Lower leg skin (tissue), 4 donors: Measurements from ENCODE around the gene FABP1. TPM values are rescaled to one million over a fixed set of nuclear protein-coding genes. Genes with fewer than 3 reads are reported as not detected.

Source experiments
- DNase-seq, 2 donors: peaks; one replicate each; pipeline ENCODE4 v3.0.0-alpha.2; 2019; ENCODE audit warnings: low spot score in 2 of 2
- H3K4me3 ChIP-seq: fragments of 200-600 bp; sonication (generic); 2 replicates; pipeline ENCODE4 v1.5.1; 2017; ENCODE audit warnings: mild to moderate bottlenecking, low read depth; ENCODE audit not compliant: poor library complexity, severe bottlenecking
- CTCF ChIP-seq, 3 donors: fragments of 450-650 bp; IDR thresholded peaks; one replicate each; pipeline ENCODE4 v1.5.1; 2016; ENCODE audit warnings: antibody characterized with exemption in 3 of 3, mild to moderate bottlenecking in 3 of 3, moderate library complexity in 2 of 3
- POLR2A ChIP-seq, 2 donors: fragments of 450-650 bp; IDR thresholded peaks; one replicate each; pipeline ENCODE4 v1.6.1; 2016 to 2017; ENCODE audit warnings: antibody characterized with exemption in 2 of 2, mild to moderate bottlenecking in 1 of 2, moderate library complexity in 1 of 2
- WGBS, 2 donors: methylation state at CpG; one replicate each; pipeline ENCODE4 v1.1.5; 2018; 5-methylcytosine and 5-hydroxymethylcytosine counted together
- intact Hi-C: fragments of 100-400 bp; cut with DNase I; formaldehyde crosslinking; loops from one replicate; pipeline ENCODE4 v1.15.0; 2023; ENCODE audit warnings: low total_unique reads
- total RNA-seq, 4 donors: library from RNA; depleted of rRNA; stranded (reverse); fragments of >200 nt; gene quantifications; one replicate each; pipeline ENCODE4 v1.1.0, GENCODE V29; 2016

FABP1 gene
- total RNA-seq, 4 donors from 2014 or later: not detected

DNA sequence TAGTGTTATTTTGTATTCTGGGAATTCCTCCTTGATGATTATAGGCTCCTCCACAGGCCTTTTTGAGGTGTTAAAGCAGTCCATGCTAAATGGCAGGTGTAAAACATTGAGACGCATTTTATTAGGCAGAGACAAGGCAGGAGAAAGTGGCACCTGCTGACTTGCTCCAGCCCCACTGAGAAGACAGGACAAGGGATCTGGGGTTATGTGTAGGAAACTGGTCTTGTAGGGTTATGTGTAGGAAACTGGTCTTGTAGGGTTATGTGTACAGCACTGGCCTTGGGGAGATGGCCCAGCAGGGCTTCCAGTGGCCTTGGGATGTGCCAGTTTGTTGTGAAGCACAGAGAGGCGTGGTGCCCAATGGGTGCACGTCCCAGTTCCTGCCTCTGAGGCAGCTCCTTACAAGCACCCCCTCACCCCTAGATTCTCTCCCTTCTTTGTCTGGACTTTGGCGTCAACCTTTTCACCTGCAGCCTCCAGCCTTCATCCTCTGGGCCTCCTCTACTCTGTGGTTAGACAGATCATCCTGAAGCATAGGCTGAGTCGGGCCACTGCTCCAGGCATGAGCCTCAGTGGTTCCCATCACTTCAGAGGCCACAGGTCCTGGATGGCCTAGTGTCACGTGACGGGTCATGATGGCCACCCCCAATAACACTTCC, 921 bp upstream of the FABP1 start:
- no peak overlapping the region for H3K4me3 ChIP-seq
- no peak for TF ChIP-seq POLR2A (IDR thresholded peaks at IDR 0.05)
- TF ChIP-seq CTCF (IDR thresholded peaks at IDR 0.05): no peak
- intact Hi-C loops: no loop called here
- 91 to 93% methylated on average over 7 of the region's 7 CpGs for WGBS, 2 donors
- peak in 1 of 2 donors; percentile 58 for DNase-seq

DNA sequence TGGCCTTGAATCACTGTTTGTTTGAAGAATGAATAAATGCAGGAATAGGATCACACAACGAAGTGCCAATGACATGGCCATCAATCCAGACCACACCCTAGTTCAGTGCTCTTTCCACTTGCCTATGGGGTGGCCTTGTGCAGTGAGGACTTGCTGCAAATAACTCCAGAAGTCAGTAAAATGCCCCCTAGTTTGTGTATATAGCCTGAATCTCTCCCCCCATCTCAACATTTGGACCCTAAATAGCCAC, 299 bp downstream of the FABP1 start:
- no peak for DNase-seq
- intact Hi-C loops: no loop called here
- TF ChIP-seq CTCF (IDR thresholded peaks at IDR 0.05) (no peak), POLR2A (IDR thresholded peaks at IDR 0.05) (no peak)
- 45 to 64% methylated on average over 1 of the region's 1 CpG for WGBS, 2 donors
- H3K4me3 ChIP-seq: no peak overlapping the region

GRCh38 chr2:88126772-88127637, 857 bp downstream of the FABP1 start:
- TF ChIP-seq POLR2A (IDR thresholded peaks at IDR 0.05) (no peak), CTCF (IDR thresholded peaks at IDR 0.05) (no peak)
- H3K4me3 ChIP-seq: no peak overlapping the region
- intact Hi-C loops: no loop called here
- DNase-seq: no peak
- WGBS, 2 donors: 88 to 90% methylated on average over 3 of the region's 3 CpGs

DNA sequence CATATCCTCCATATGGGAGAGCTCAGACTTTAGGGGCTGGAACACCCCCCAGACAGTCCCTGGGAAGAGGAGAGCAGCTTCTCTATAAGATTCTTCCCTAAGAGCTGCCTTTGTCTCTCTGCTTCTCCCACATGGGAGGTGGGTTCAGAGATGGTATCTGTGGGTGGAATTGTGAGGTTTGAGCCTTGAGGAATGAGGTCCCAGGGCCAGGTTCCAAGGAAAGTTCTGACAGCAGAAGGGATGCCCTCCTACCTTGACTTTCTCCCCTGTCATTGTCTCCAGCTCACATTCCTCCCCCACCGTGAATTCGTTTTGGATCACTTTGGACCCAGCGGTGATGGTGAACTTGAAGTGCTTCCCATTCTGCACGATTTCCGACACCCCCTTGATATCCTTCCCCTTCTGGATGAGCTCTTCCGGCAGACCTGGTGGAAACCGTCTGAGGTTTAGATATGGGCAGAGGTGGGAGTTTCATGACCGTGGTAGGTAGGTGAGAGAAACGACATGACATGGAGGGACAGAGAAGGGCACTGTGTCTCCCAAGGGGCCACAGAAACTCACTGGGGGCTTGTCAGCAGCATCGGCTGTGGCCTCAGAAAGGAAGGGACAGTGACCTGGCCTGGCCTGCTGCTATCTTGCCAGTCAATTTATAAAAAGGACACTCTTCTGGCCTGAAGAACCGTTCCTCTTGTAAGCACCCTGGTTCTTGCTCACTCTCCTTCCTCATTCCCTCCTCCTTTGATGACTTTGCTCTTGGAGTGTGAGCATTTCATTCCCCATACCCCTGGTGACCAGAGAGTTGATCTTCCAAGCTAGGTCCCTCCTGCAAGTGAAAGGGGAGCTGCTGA, 1.7 kb downstream of the FABP1 start:
- H3K4me3 ChIP-seq: no peak overlapping the region
- no peak for DNase-seq
- TF ChIP-seq CTCF (IDR thresholded peaks at IDR 0.05) (no peak), POLR2A (IDR thresholded peaks at IDR 0.05) (no peak)
- intact Hi-C loops: no loop called here
- WGBS, 2 donors: 86 to 89% methylated on average over 11 of the region's 11 CpGs

- H3K4me3 ChIP-seq: no peak overlapping the region
- intact Hi-C loops: no loop called here
- no peak for DNase-seq
- TF ChIP-seq POLR2A (IDR thresholded peaks at IDR 0.05) (no peak), CTCF (IDR thresholded peaks at IDR 0.05) (no peak)
- WGBS, 2 donors: 75 to 85% methylated on average over 3 of the region's 3 CpGs
These were observed 2.4 kb downstream of the FABP1 start for GRCh38 chr2:88125344-88125923.
